ENCODE measurements around the gene COG1. TPM values are rescaled to one million over a fixed set of nuclear protein-coding genes. Genes with fewer than 3 reads are reported as not detected.

Gene COG1
- total RNA-seq, 1 experiment from 2014 or later = 26.5 TPM

DNA sequence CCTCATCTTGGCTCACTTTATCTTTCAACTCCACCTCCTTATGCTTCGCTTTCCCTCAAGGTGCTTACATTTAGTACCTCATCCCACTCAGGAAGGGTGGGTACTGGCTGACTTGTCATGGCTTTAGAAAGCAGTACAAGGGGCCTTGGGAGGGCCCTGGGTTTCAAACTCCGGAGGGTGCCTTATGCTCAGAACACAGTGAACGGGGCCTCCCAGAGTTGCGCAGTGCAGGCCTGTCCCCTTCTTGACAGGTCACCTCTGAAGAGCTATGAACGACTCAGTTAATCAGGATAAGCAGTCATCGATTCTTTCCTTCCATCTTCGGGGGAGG, 6.0 kb downstream of the COG1 start:
- no peaks in the 10 kb centered on the region for H3K27me3 Mint-ChIP-seq (ENCODE audit: low read depth)

More for the DNA sequence above, 6.0 kb downstream of the COG1 start:
- H3K27ac Mint-ChIP-seq = no peak overlapping the region
- Histone ChIP-seq H2BK120ac (ENCODE audit: low read depth, low read length, poor library complexity, severe bottlenecking) (no peak overlapping the region), H2AK5ac (ENCODE audit: insufficient read length, low read length) (no peak overlapping the region), H3K14ac (ENCODE audit: insufficient read depth, low read length) (no peak overlapping the region), H2BK20ac (ENCODE audit: low read depth, low read length, poor library complexity, severe bottlenecking) (no peak overlapping the region), H3K9me3 (ENCODE audit: control insufficient read depth, low read depth, low read length) (no peaks in the 10 kb centered on the region), H3K79me1 (ENCODE audit: insufficient read depth, low read depth, low read length, poor library complexity, severe bottlenecking) (no peaks in the 10 kb centered on the region), H3K23ac (ENCODE audit: insufficient read length, low read depth, low read length) (no peak overlapping the region), H2BK5ac (ENCODE audit: insufficient read length, low read length) (no peak overlapping the region), H3K79me2 (ENCODE audit: insufficient read depth, low read length) (no peaks in the 10 kb centered on the region), H3K18ac (ENCODE audit: insufficient read length, low read depth, low read length) (no peak overlapping the region), H3K23me2 (ENCODE audit: insufficient read length, low read depth, low read length, poor library complexity, severe bottlenecking) (no peaks in the 10 kb centered on the region), H3T11ph (ENCODE audit: low read length) (no peak overlapping the region), H3K4me1 (ENCODE audit: insufficient read depth, low read length) (no peaks in the 10 kb centered on the region), H4K20me1 (ENCODE audit: control insufficient read depth, insufficient read depth, insufficient read length) (no peaks in the 10 kb centered on the region), H4K5ac (ENCODE audit: insufficient read length, low read depth, low read length) (no peak overlapping the region), H2AFZ (ENCODE audit: low read length) (no peak overlapping the region), H3K4ac (ENCODE audit: low read depth, low read length) (no peak overlapping the region), H4K8ac (replicated peaks; ENCODE audit: insufficient read length, low read depth, low read length) (no peak overlapping the region), H3K56ac (ENCODE audit: insufficient read length, low read depth, low read length) (no peak overlapping the region), H4K91ac (ENCODE audit: insufficient read length, low read depth, low read length) (no peak overlapping the region), H2BK12ac (ENCODE audit: insufficient read length, low read depth, low read length) (no peak overlapping the region), H3K9ac (ENCODE audit: extremely low read depth, insufficient read length, low read length) (no peak overlapping the region), H2BK15ac (ENCODE audit: low read depth, low read length) (no peak overlapping the region), H3K4me2 (ENCODE audit: insufficient read depth, insufficient read length, low read length) (no peak overlapping the region), H3K27ac (ENCODE audit: insufficient read length, low read depth, low read length) (no peak overlapping the region), H3K27me3 (ENCODE audit: insufficient read depth, low read length) (no peaks in the 10 kb centered on the region)
- H3K9me3 Mint-ChIP-seq = no peaks in the 10 kb centered on the region; a peak in 1 of 5 replicates
- no peak overlapping the region for H3K4me3 Mint-ChIP-seq
- H3K36me3 Mint-ChIP-seq (ENCODE audit: insufficient read depth in 1 of 3, low read depth in 3 of 3) = peaks cover 48 to 81% (median 80%) of the 10 kb centered on the region in 3 experiments; a peak in 6 of 7 replicates
- no CpG with 5 or more reads among the region's 7 CpGs for WGBS (ENCODE audit: extremely low coverage, insufficient read length, low lambda C conversion rate)
- TF ChIP-seq, protein P1, sequence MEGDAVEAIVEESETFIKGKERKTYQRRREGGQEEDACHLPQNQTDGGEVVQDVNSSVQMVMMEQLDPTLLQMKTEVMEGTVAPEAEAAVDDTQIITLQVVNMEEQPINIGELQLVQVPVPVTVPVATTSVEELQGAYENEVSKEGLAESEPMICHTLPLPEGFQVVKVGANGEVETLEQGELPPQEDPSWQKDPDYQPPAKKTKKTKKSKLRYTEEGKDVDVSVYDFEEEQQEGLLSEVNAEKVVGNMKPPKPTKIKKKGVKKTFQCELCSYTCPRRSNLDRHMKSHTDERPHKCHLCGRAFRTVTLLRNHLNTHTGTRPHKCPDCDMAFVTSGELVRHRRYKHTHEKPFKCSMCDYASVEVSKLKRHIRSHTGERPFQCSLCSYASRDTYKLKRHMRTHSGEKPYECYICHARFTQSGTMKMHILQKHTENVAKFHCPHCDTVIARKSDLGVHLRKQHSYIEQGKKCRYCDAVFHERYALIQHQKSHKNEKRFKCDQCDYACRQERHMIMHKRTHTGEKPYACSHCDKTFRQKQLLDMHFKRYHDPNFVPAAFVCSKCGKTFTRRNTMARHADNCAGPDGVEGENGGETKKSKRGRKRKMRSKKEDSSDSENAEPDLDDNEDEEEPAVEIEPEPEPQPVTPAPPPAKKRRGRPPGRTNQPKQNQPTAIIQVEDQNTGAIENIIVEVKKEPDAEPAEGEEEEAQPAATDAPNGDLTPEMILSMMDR (conservative IDR thresholded peaks at IDR 0.05) = no peak
- peaks cover 8 to 11% of the 10 kb centered on the region in 2 experiments for H3K4me1 Mint-ChIP-seq
- DNase-seq = no peak
